Central memory CD8-positive, alpha-beta T cell (primary cell): ENCODE data around the gene NUTM2E.
"Not testable (repeated sequence)": the region's sequence is repeated elsewhere in the genome, so short reads cannot be mapped to it uniquely, and the experiment has no call there.

Experiments
- ATAC-seq: fragments of 150-1000 bp; cut with Tn5 transposase; replicated peaks from 2 replicates; pipeline ENCODE4 v1.10.0; 2022; ENCODE audit warnings: mild to moderate bottlenecking, moderate FRiP score, moderate number of reproducible peaks; ENCODE audit not compliant: poor library complexity, severe bottlenecking; ENCODE audit errors: extremely low read depth
- DNase-seq, 2 donors: peaks; one replicate each; pipeline ENCODE4 v3.0.0; 2021; ENCODE audit warnings: low spot score in 2 of 2
- H3K27ac Mint-ChIP-seq: one replicate; pipeline ENCODE4 v1.8.0; 2022; ENCODE audit warnings: low read depth, mild to moderate bottlenecking, moderate library complexity, mixed read lengths
- H3K27me3 Mint-ChIP-seq: one replicate; pipeline ENCODE4 v1.8.0; 2022; ENCODE audit warnings: mixed read lengths
- H3K36me3 Mint-ChIP-seq: one replicate; pipeline ENCODE4 v1.8.0; 2022; ENCODE audit warnings: mild to moderate bottlenecking, moderate library complexity, mixed read lengths; ENCODE audit not compliant: insufficient read depth
- H3K4me1 Mint-ChIP-seq: one replicate; pipeline ENCODE4 v1.8.0; 2022; ENCODE audit warnings: mixed read lengths
- H3K4me3 Mint-ChIP-seq: one replicate; pipeline ENCODE4 v1.8.0; 2022; ENCODE audit warnings: mild to moderate bottlenecking, moderate library complexity, mixed read lengths
- H3K9me3 Mint-ChIP-seq: one replicate; pipeline ENCODE4 v1.8.0; 2022; ENCODE audit warnings: mixed read lengths

Gene NUTM2E

GRCh38 chr10:79825587-79826011 is 940 bp upstream of the NUTM2E start:
- Mint-ChIP-seq H3K4me1 (peaks cover 20% of the 10 kb centered on the region), H3K27ac (peak overlapping the region; percentile 99), H3K4me3 (peak overlapping the region; percentile 90), H3K36me3 (peaks cover 15% of the 10 kb centered on the region)
- not testable (repeated sequence) for H3K9me3 Mint-ChIP-seq, H3K27me3 Mint-ChIP-seq, DNase-seq
- peak; percentile 2 for ATAC-seq

- ATAC-seq = peak; percentile 20
- not testable (repeated sequence) for H3K9me3 Mint-ChIP-seq, DNase-seq, H3K27me3 Mint-ChIP-seq
- peaks cover 20% of the 10 kb centered on the region for H3K4me1 Mint-ChIP-seq
- H3K36me3 Mint-ChIP-seq = peaks cover 16% of the 10 kb centered on the region
- H3K4me3 Mint-ChIP-seq = peak overlapping the region; percentile 90
- H3K27ac Mint-ChIP-seq = peak overlapping the region; percentile 85
Observed at GRCh38 chr10:79826131-79826495, 426 bp upstream of the NUTM2E start.

GRCh38 chr10:79833833-79834232 is 7.3 kb downstream of the NUTM2E start:
- H3K4me3 Mint-ChIP-seq, H3K9me3 Mint-ChIP-seq, DNase-seq, H3K36me3 Mint-ChIP-seq, H3K27me3 Mint-ChIP-seq, H3K27ac Mint-ChIP-seq, ATAC-seq, H3K4me1 Mint-ChIP-seq: not testable (repeated sequence)

GRCh38 chr10:79835891-79836290 is 9.4 kb downstream of the NUTM2E start:
- H3K27me3 Mint-ChIP-seq, H3K9me3 Mint-ChIP-seq, DNase-seq, H3K27ac Mint-ChIP-seq, H3K36me3 Mint-ChIP-seq, H3K4me1 Mint-ChIP-seq, H3K4me3 Mint-ChIP-seq, ATAC-seq: not testable (repeated sequence)

GRCh38 chr10:79836891-79837290 is 10.4 kb downstream of the NUTM2E start:
- not testable (repeated sequence) for DNase-seq, H3K36me3 Mint-ChIP-seq, H3K9me3 Mint-ChIP-seq, H3K27me3 Mint-ChIP-seq, ATAC-seq, H3K27ac Mint-ChIP-seq, H3K4me3 Mint-ChIP-seq, H3K4me1 Mint-ChIP-seq

- DNase-seq, ATAC-seq, H3K27ac Mint-ChIP-seq, H3K4me3 Mint-ChIP-seq, H3K36me3 Mint-ChIP-seq, H3K4me1 Mint-ChIP-seq, H3K9me3 Mint-ChIP-seq, H3K27me3 Mint-ChIP-seq: not testable (repeated sequence)
Observed at GRCh38 chr10:79838441-79838840, 11.9 kb downstream of the NUTM2E start.

GRCh38 chr10:79853191-79853854 is 26.8 kb downstream of the NUTM2E start:
- H3K4me3 Mint-ChIP-seq, DNase-seq, ATAC-seq, H3K9me3 Mint-ChIP-seq, H3K27ac Mint-ChIP-seq, H3K36me3 Mint-ChIP-seq, H3K27me3 Mint-ChIP-seq, H3K4me1 Mint-ChIP-seq: not testable (repeated sequence)

GRCh38 chr10:79862269-79862668 is 35.7 kb downstream of the NUTM2E start:
- ATAC-seq, H3K4me1 Mint-ChIP-seq, H3K27ac Mint-ChIP-seq, H3K4me3 Mint-ChIP-seq, DNase-seq, H3K36me3 Mint-ChIP-seq, H3K9me3 Mint-ChIP-seq: not testable (repeated sequence)
- H3K27me3 Mint-ChIP-seq = peaks cover 12% of the 10 kb centered on the region

- not testable (repeated sequence) for H3K4me1 Mint-ChIP-seq, ATAC-seq, H3K9me3 Mint-ChIP-seq, DNase-seq, H3K4me3 Mint-ChIP-seq, H3K27ac Mint-ChIP-seq, H3K36me3 Mint-ChIP-seq
- H3K27me3 Mint-ChIP-seq = peaks cover 12% of the 10 kb centered on the region
Observed at GRCh38 chr10:79862803-79863202, 36.3 kb downstream of the NUTM2E start.

- not testable (repeated sequence) for H3K4me3 Mint-ChIP-seq, DNase-seq, H3K4me1 Mint-ChIP-seq, H3K36me3 Mint-ChIP-seq, ATAC-seq, H3K27me3 Mint-ChIP-seq, H3K27ac Mint-ChIP-seq, H3K9me3 Mint-ChIP-seq
Observed at GRCh38 chr10:79866903-79867551, 40.5 kb downstream of the NUTM2E start.

- H3K36me3 Mint-ChIP-seq, H3K9me3 Mint-ChIP-seq, H3K27me3 Mint-ChIP-seq, H3K4me3 Mint-ChIP-seq, H3K4me1 Mint-ChIP-seq, DNase-seq, ATAC-seq, H3K27ac Mint-ChIP-seq: not testable (repeated sequence)
Observed at GRCh38 chr10:79868023-79868422, 41.5 kb downstream of the NUTM2E start.

- not testable (repeated sequence) for H3K4me3 Mint-ChIP-seq, H3K27ac Mint-ChIP-seq, DNase-seq, ATAC-seq, H3K36me3 Mint-ChIP-seq, H3K27me3 Mint-ChIP-seq, H3K4me1 Mint-ChIP-seq, H3K9me3 Mint-ChIP-seq
Observed at GRCh38 chr10:79869439-79870097, 43.0 kb downstream of the NUTM2E start.

GRCh38 chr10:79871729-79872128 is 45.2 kb downstream of the NUTM2E start:
- not testable (repeated sequence) for H3K27me3 Mint-ChIP-seq, H3K4me1 Mint-ChIP-seq, DNase-seq, H3K4me3 Mint-ChIP-seq, ATAC-seq, H3K9me3 Mint-ChIP-seq, H3K27ac Mint-ChIP-seq, H3K36me3 Mint-ChIP-seq
